ENCODE results near the gene CORO2B.

Gene CORO2B

GRCh38 chr15:68557469-68558317 lies 21.1 kb upstream of the CORO2B start:
- no peak for TF ChIP-seq CTCF (IDR thresholded peaks at IDR 0.05; ENCODE audit: control insufficient read depth, insufficient read depth, low read depth, low read length, missing control alignments)
- no peak overlapping the region for H3K4me3 ChIP-seq (ENCODE audit: control insufficient read depth, low read depth, low read length)
- DNase-seq (ENCODE audit: low read depth): no peak

- no peak for DNase-seq (ENCODE audit: low read depth)
- no peak for TF ChIP-seq CTCF (IDR thresholded peaks at IDR 0.05; ENCODE audit: control insufficient read depth, insufficient read depth, low read depth, low read length, missing control alignments)
- no peak overlapping the region for H3K4me3 ChIP-seq (ENCODE audit: control insufficient read depth, low read depth, low read length)
These were observed 20.2 kb upstream of the CORO2B start for GRCh38 chr15:68558318-68559305.

- no peak for DNase-seq (ENCODE audit: low read depth)
- peak overlapping the region; percentile 52 for H3K4me3 ChIP-seq (ENCODE audit: control insufficient read depth, low read depth, low read length)
- TF ChIP-seq CTCF (IDR thresholded peaks at IDR 0.05; ENCODE audit: control insufficient read depth, insufficient read depth, low read depth, low read length, missing control alignments): peak; percentile 86
These were observed 19.2 kb upstream of the CORO2B start for GRCh38 chr15:68559345-68560310.

- DNase-seq (ENCODE audit: low read depth): no peak
- no peak for TF ChIP-seq CTCF (IDR thresholded peaks at IDR 0.05; ENCODE audit: control insufficient read depth, insufficient read depth, low read depth, low read length, missing control alignments)
- no peak overlapping the region for H3K4me3 ChIP-seq (ENCODE audit: control insufficient read depth, low read depth, low read length)
These were observed 18.2 kb upstream of the CORO2B start for GRCh38 chr15:68560501-68561113.

GRCh38 chr15:68561171-68561900 lies 17.5 kb upstream of the CORO2B start:
- no peak for TF ChIP-seq CTCF (IDR thresholded peaks at IDR 0.05; ENCODE audit: control insufficient read depth, insufficient read depth, low read depth, low read length, missing control alignments)
- DNase-seq (ENCODE audit: low read depth): no peak
- no peak overlapping the region for H3K4me3 ChIP-seq (ENCODE audit: control insufficient read depth, low read depth, low read length)

All from AG09309 (cell line).